GM23338 (cell line): ENCODE data around the gene EPSTI1. TPM values are rescaled to one million over a fixed set of nuclear protein-coding genes. Genes with fewer than 3 reads are reported as not detected.

Experiments
- ATAC-seq: fragments of 200-7000 bp; cut with Tn5 transposase; 3 replicates; pipeline ENCODE4 v1.9.1; 2020
- DNase-seq: peaks from one replicate; pipeline ENCODE4 v3.0.0-alpha.2; 2015; ENCODE audit warnings: low spot score
- H2AFZ ChIP-seq: fragments of 200-600 bp; sonication (generic); 2 replicates; pipeline ENCODE4 v1.8.0; 2016; ENCODE audit warnings: antibody characterized with exemption, mild to moderate bottlenecking, moderate library complexity
- H3F3A ChIP-seq: fragments of 200-600 bp; sonication (generic); replicated peaks from 2 replicates; pipeline ENCODE4 v1.8.0; 2017; ENCODE audit warnings: antibody characterized with exemption, mixed run types, low read depth
- H3K27ac ChIP-seq: fragments of 200-600 bp; sonication (generic); 2 replicates; pipeline ENCODE4 v1.6.1; 2016; ENCODE audit warnings: low read depth
- H3K27me3 ChIP-seq: fragments of 200-600 bp; sonication (generic); 2 replicates; pipeline ENCODE4 v1.8.0; 2016; ENCODE audit warnings: mild to moderate bottlenecking, mixed run types, moderate library complexity; ENCODE audit not compliant: insufficient read depth
- H3K36me3 ChIP-seq: fragments of 200-600 bp; sonication (generic); 2 replicates; pipeline ENCODE4 v1.8.0; 2016; ENCODE audit warnings: mild to moderate bottlenecking; ENCODE audit not compliant: insufficient read depth
- H3K4me1 ChIP-seq: fragments of 200-600 bp; sonication (generic); 2 replicates; pipeline ENCODE4 v1.8.0; 2016; ENCODE audit warnings: mild to moderate bottlenecking, moderate library complexity; ENCODE audit not compliant: insufficient read depth
- H3K4me2 ChIP-seq: fragments of 200-600 bp; sonication (generic); 2 replicates; pipeline ENCODE4 v1.7.1; 2017; ENCODE audit warnings: mixed run types
- H3K4me3 ChIP-seq: fragments of 200-600 bp; sonication (generic); 2 replicates; pipeline ENCODE4 v1.6.1; 2016; ENCODE audit warnings: mixed run types
- H3K79me2 ChIP-seq: fragments of 200-600 bp; sonication (generic); replicated peaks from 2 replicates; pipeline ENCODE4 v1.8.0; 2017; ENCODE audit warnings: mild to moderate bottlenecking; ENCODE audit not compliant: insufficient read depth
- H3K9me2 ChIP-seq: fragments of 200-600 bp; sonication (generic); 2 replicates; pipeline ENCODE4 v1.8.0; 2017; ENCODE audit not compliant: insufficient read depth
- H4K20me1 ChIP-seq: fragments of 200-600 bp; sonication (generic); replicated peaks from 2 replicates; pipeline ENCODE4 v1.8.0; 2017; ENCODE audit warnings: mild to moderate bottlenecking; ENCODE audit not compliant: insufficient read depth
- H3K27ac Mint-ChIP-seq: 2 replicates; pipeline ENCODE4 v1.8.0; 2020; ENCODE audit warnings: inconsistent platforms, mild to moderate bottlenecking, moderate library complexity, mixed read lengths
- H3K27me3 Mint-ChIP-seq: 3 replicates; pipeline ENCODE4 v1.8.0; 2022; ENCODE audit warnings: low read depth, mild to moderate bottlenecking, moderate library complexity, mixed read lengths, inconsistent platforms; ENCODE audit not compliant: insufficient read depth, poor library complexity
- H3K36me3 Mint-ChIP-seq: 3 replicates; pipeline ENCODE4 v1.8.0; 2021; ENCODE audit warnings: low read depth, mild to moderate bottlenecking, inconsistent platforms, moderate library complexity, mixed read lengths
- H3K4me1 Mint-ChIP-seq: 3 replicates; pipeline ENCODE4 v1.8.0; 2020; ENCODE audit warnings: mild to moderate bottlenecking, inconsistent platforms, mixed read lengths
- H3K4me3 Mint-ChIP-seq: 3 replicates; pipeline ENCODE4 v1.8.0; 2021; ENCODE audit warnings: moderate library complexity, mild to moderate bottlenecking, inconsistent platforms, mixed read lengths
- H3K9me3 Mint-ChIP-seq: 3 replicates; pipeline ENCODE4 v1.8.0; 2020; ENCODE audit warnings: moderate library complexity, mild to moderate bottlenecking, inconsistent platforms, mixed read lengths
- CREB1 ChIP-seq: fragments of 250-450 bp; sonication (Bioruptor Pico); IDR thresholded peaks from 2 replicates; pipeline ENCODE4 v1.5.0; 2020; ENCODE audit warnings: low read depth, mild to moderate bottlenecking, moderate library complexity
- EZH2 ChIP-seq: fragments of 200-600 bp; sonication (generic); IDR thresholded peaks from one replicate; pipeline ENCODE4 v1.8.0; 2017; ENCODE audit warnings: antibody characterized with exemption, mild to moderate bottlenecking, low read depth; ENCODE audit not compliant: unreplicated experiment
- EZH2phosphoT487 ChIP-seq: fragments of 200-600 bp; sonication (generic); IDR thresholded peaks from one replicate; pipeline ENCODE4 v1.8.1; 2018; ENCODE audit warnings: antibody characterized with exemption; ENCODE audit not compliant: unreplicated experiment
- JUNB ChIP-seq: IDR thresholded peaks from one replicate; pipeline ENCODE4 v1.6.1; 2016; ENCODE audit warnings: antibody characterized with exemption; ENCODE audit not compliant: unreplicated experiment
- NANOG ChIP-seq: IDR thresholded peaks from 2 replicates; pipeline ENCODE4 v1.6.1; 2016; ENCODE audit warnings: antibody characterized with exemption, borderline replicate concordance
- POLR2AphosphoS5 ChIP-seq: IDR thresholded peaks from 2 replicates; pipeline ENCODE4 v1.6.1; 2016; ENCODE audit warnings: antibody characterized with exemption, low read depth
- STAT1 ChIP-seq: IDR thresholded peaks from one replicate; pipeline ENCODE4 v1.6.1; 2016; ENCODE audit warnings: antibody characterized with exemption; ENCODE audit not compliant: unreplicated experiment
- ZNF114 ChIP-seq: fragments of 250-450 bp; sonication (Bioruptor Pico); IDR thresholded peaks from 2 replicates; pipeline ENCODE4 v1.5.0; 2020; ENCODE audit warnings: mild to moderate bottlenecking, moderate library complexity
- ZNF331 ChIP-seq: fragments of 250-450 bp; sonication (Bioruptor Pico); IDR thresholded peaks from 2 replicates; pipeline ENCODE4 v1.5.0; 2020; ENCODE audit warnings: low read depth, mild to moderate bottlenecking, moderate library complexity
- polyA plus RNA-seq: library from polyadenylated mRNA; unstranded; fragments of >200 nt; fragmentation: Nextera tagmentation; extraction: Ambion mirVana; gene quantifications from 2 replicates; pipeline ENCODE4 v1.2.1, GENCODE V29; 2016
- total RNA-seq: library from RNA; depleted of rRNA; stranded (reverse); fragments of >200 nt; shearing (Covaris generic); gene quantifications from 2 replicates; pipeline ENCODE4 v1.2.3, GENCODE V29; 2014
- TF ChIP-seq, protein P1 (sequence below): IDR thresholded peaks from one replicate; pipeline ENCODE4 v1.6.1; 2018; ENCODE audit warnings: antibody characterized with exemption; ENCODE audit not compliant: unreplicated experiment
- TF ChIP-seq, protein P2 (sequence below): fragments of 250-450 bp; sonication (Bioruptor Pico); IDR thresholded peaks from 2 replicates; pipeline ENCODE4 v1.5.0; 2020; ENCODE audit warnings: mild to moderate bottlenecking, moderate library complexity
- TF ChIP-seq, protein P3 (sequence below), 2 experiments: fragments of 200-600 bp in 1 of 2; sonication (generic) in 1 of 2; conservative IDR thresholded peaks; 2 replicates each; pipeline versions ENCODE4 v1.5.1 to v1.6.1; 2016 to 2017; ENCODE audit warnings: antibody characterized with exemption in 2 of 2, low read depth in 2 of 2, mild to moderate bottlenecking in 2 of 2, moderate library complexity in 1 of 2
- TF ChIP-seq, protein P4 (sequence below): IDR thresholded peaks from 2 replicates; pipeline ENCODE4 v1.6.1; 2016; ENCODE audit warnings: antibody characterized with exemption

The EPSTI1 gene
- total and polyA plus RNA-seq, 2 experiments from 2014 or later: 0.10 to 0.68 TPM

DNA sequence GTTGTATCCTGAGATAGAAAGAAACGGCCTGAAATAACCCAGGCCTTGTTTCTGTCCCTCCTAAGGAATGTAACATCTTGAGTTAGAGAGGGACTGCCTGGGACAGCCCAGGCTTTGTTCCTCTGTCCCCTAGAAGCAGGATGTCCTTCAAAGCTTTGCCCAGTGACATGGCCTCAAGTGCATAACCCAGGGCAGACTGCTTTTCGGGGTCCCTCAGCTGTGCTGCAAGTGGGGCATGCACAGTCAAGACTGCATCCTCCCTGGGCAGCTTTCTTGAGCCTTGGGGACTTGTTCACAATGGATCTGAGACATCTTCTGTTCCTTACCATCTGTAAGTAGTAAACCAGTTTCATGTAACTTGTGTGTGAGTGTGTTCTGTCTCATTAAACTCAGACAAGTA, 7.5 kb upstream of the EPSTI1 start (continued):
- TF ChIP-seq, protein P1, sequence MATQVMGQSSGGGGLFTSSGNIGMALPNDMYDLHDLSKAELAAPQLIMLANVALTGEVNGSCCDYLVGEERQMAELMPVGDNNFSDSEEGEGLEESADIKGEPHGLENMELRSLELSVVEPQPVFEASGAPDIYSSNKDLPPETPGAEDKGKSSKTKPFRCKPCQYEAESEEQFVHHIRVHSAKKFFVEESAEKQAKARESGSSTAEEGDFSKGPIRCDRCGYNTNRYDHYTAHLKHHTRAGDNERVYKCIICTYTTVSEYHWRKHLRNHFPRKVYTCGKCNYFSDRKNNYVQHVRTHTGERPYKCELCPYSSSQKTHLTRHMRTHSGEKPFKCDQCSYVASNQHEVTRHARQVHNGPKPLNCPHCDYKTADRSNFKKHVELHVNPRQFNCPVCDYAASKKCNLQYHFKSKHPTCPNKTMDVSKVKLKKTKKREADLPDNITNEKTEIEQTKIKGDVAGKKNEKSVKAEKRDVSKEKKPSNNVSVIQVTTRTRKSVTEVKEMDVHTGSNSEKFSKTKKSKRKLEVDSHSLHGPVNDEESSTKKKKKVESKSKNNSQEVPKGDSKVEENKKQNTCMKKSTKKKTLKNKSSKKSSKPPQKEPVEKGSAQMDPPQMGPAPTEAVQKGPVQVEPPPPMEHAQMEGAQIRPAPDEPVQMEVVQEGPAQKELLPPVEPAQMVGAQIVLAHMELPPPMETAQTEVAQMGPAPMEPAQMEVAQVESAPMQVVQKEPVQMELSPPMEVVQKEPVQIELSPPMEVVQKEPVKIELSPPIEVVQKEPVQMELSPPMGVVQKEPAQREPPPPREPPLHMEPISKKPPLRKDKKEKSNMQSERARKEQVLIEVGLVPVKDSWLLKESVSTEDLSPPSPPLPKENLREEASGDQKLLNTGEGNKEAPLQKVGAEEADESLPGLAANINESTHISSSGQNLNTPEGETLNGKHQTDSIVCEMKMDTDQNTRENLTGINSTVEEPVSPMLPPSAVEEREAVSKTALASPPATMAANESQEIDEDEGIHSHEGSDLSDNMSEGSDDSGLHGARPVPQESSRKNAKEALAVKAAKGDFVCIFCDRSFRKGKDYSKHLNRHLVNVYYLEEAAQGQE: no peak
- TF ChIP-seq ZNF114 (CRISPR knock-in tag) (no peak), STAT1 (no peak)

DNA sequence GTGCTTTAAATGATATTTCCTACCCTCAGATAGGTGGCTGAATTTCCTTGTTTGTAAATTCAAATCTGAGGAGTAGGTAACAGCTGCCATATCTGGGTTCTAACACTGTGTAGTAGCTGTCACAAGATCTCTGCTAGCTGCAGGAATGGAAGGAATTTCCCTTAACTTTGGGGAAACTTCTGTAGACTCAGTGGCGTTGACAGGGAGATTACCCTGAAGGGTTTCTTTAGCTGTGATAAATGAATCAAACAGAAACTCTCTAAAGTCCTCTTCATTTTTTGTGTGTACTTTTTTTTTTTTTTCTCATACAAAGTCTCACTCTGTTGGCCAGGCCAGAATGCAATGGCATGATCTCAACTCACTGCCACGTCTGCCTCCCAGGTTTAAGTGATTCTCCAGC, 5.3 kb upstream of the EPSTI1 start:
- H3K4me3 ChIP-seq: no peak overlapping the region
- DNase-seq (no peak), ATAC-seq (no peak)
- peaks cover 17% of the 10 kb centered on the region for H3K27me3 ChIP-seq
- Mint-ChIP-seq H3K4me1 (peaks cover 3% of the 10 kb centered on the region; the same call in 2 of the 3 replicates), H3K4me3 (no peak overlapping the region), H3K27ac (no peak overlapping the region), H3K36me3 (no peaks in the 10 kb centered on the region), H3K9me3 (no peaks in the 10 kb centered on the region; the same call in 2 of the 3 replicates), H3K27me3 (peaks cover 7% of the 10 kb centered on the region)
- H3K4me1 ChIP-seq: 0 out of 2 replicates have a peak, but pooled peaks cover 10% of the 10 kb centered on the region
- H3K36me3 ChIP-seq: no peaks in the 10 kb centered on the region
- no peaks in the 10 kb centered on the region for H4K20me1 ChIP-seq
- no peaks in the 10 kb centered on the region for H3F3A ChIP-seq
- H3K79me2 ChIP-seq: no peaks in the 10 kb centered on the region
- no peak overlapping the region for H3K27ac ChIP-seq
- no peak overlapping the region for H2AFZ ChIP-seq
- H3K4me2 ChIP-seq: no peak overlapping the region
- H3K9me2 ChIP-seq: peaks cover 5% of the 10 kb centered on the region; the same call in 1 of the 2 replicates
- TF ChIP-seq, protein P2, sequence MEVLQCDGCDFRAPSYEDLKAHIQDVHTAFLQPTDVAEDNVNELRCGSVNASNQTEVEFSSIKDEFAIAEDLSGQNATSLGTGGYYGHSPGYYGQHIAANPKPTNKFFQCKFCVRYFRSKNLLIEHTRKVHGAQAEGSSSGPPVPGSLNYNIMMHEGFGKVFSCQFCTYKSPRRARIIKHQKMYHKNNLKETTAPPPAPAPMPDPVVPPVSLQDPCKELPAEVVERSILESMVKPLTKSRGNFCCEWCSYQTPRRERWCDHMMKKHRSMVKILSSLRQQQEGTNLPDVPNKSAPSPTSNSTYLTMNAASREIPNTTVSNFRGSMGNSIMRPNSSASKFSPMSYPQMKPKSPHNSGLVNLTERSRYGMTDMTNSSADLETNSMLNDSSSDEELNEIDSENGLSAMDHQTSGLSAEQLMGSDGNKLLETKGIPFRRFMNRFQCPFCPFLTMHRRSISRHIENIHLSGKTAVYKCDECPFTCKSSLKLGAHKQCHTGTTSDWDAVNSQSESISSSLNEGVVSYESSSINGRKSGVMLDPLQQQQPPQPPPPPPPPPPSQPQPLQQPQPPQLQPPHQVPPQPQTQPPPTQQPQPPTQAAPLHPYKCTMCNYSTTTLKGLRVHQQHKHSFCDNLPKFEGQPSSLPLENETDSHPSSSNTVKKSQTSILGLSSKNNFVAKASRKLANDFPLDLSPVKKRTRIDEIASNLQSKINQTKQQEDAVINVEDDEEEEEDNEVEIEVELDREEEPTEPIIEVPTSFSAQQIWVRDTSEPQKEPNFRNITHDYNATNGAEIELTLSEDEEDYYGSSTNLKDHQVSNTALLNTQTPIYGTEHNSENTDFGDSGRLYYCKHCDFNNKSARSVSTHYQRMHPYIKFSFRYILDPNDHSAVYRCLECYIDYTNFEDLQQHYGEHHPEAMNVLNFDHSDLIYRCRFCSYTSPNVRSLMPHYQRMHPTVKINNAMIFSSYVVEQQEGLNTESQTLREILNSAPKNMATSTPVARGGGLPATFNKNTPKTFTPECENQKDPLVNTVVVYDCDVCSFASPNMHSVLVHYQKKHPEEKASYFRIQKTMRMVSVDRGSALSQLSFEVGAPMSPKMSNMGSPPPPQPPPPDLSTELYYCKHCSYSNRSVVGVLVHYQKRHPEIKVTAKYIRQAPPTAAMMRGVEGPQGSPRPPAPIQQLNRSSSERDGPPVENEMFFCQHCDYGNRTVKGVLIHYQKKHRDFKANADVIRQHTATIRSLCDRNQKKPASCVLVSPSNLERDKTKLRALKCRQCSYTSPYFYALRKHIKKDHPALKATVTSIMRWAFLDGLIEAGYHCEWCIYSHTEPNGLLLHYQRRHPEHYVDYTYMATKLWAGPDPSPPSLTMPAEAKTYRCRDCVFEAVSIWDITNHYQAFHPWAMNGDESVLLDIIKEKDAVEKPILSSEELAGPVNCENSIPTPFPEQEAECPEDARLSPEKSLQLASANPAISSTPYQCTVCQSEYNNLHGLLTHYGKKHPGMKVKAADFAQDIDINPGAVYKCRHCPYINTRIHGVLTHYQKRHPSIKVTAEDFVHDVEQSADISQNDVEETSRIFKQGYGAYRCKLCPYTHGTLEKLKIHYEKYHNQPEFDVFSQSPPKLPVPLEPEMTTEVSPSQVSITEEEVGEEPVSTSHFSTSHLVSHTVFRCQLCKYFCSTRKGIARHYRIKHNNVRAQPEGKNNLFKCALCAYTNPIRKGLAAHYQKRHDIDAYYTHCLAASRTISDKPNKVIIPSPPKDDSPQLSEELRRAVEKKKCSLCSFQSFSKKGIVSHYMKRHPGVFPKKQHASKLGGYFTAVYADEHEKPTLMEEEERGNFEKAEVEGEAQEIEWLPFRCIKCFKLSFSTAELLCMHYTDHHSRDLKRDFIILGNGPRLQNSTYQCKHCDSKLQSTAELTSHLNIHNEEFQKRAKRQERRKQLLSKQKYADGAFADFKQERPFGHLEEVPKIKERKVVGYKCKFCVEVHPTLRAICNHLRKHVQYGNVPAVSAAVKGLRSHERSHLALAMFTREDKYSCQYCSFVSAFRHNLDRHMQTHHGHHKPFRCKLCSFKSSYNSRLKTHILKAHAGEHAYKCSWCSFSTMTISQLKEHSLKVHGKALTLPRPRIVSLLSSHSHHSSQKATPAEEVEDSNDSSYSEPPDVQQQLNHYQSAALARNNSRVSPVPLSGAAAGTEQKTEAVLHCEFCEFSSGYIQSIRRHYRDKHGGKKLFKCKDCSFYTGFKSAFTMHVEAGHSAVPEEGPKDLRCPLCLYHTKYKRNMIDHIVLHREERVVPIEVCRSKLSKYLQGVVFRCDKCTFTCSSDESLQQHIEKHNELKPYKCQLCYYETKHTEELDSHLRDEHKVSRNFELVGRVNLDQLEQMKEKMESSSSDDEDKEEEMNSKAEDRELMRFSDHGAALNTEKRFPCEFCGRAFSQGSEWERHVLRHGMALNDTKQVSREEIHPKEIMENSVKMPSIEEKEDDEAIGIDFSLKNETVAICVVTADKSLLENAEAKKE (CRISPR knock-in tag): no peak
- TF ChIP-seq EZH2 (no peak), EZH2phosphoT487 (no peak), ZNF331 (no peak), JUNB (no peak), NANOG (no peak), STAT1 (no peak), ZNF114 (CRISPR knock-in tag) (no peak), POLR2AphosphoS5 (no peak), CREB1 (no peak)
- TF ChIP-seq, protein P3, sequence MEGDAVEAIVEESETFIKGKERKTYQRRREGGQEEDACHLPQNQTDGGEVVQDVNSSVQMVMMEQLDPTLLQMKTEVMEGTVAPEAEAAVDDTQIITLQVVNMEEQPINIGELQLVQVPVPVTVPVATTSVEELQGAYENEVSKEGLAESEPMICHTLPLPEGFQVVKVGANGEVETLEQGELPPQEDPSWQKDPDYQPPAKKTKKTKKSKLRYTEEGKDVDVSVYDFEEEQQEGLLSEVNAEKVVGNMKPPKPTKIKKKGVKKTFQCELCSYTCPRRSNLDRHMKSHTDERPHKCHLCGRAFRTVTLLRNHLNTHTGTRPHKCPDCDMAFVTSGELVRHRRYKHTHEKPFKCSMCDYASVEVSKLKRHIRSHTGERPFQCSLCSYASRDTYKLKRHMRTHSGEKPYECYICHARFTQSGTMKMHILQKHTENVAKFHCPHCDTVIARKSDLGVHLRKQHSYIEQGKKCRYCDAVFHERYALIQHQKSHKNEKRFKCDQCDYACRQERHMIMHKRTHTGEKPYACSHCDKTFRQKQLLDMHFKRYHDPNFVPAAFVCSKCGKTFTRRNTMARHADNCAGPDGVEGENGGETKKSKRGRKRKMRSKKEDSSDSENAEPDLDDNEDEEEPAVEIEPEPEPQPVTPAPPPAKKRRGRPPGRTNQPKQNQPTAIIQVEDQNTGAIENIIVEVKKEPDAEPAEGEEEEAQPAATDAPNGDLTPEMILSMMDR (conservative IDR thresholded peaks at IDR 0.05; ENCODE audit: low read depth in 2 of 2): no peak
- TF ChIP-seq, protein P4, sequence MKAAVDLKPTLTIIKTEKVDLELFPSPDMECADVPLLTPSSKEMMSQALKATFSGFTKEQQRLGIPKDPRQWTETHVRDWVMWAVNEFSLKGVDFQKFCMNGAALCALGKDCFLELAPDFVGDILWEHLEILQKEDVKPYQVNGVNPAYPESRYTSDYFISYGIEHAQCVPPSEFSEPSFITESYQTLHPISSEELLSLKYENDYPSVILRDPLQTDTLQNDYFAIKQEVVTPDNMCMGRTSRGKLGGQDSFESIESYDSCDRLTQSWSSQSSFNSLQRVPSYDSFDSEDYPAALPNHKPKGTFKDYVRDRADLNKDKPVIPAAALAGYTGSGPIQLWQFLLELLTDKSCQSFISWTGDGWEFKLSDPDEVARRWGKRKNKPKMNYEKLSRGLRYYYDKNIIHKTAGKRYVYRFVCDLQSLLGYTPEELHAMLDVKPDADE: no peak
